Measurements from ENCODE around the gene SLC38A7.

SLC38A7 gene

DNA sequence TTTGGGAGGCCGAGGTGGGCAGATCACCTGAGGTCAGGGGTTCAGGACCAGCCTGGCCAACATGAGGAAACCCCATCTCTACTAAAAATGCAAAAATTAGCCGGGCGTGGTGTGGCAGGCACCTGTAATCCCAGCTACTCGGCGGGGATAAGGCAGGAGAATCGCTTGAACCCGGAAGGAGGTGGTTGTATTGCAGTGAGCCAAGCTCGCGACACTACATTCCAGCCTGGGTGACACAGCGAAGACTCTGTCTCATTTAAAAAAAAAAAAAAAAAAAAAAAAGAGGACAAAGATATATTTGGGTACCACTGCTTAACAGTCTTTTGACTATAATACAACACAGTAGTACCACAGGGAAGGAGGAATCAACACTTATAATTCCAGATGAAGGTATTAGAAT, 64.2 kb downstream of the SLC38A7 start:
- Histone ChIP-seq H3K4me2 (ENCODE audit: low read depth, low read length, poor library complexity, severe bottlenecking) (no peak overlapping the region), H3K4me3 (ENCODE audit: insufficient read depth, low read length, poor library complexity, severe bottlenecking) (no peak overlapping the region), H3K27ac (ENCODE audit: low read depth, low read length) (no peak overlapping the region), H3K79me2 (ENCODE audit: insufficient read depth, low read length) (peaks cover 100% of the 10 kb centered on the region), H4K20me1 (ENCODE audit: low read depth, low read length) (peaks cover 51% of the 10 kb centered on the region), H3K9me2 (replicated peaks; ENCODE audit: insufficient read depth, low read length) (no peaks in the 10 kb centered on the region), H3K27me3 (ENCODE audit: low read length) (no peaks in the 10 kb centered on the region), H2AFZ (ENCODE audit: low read depth, low read length, severe bottlenecking) (no peak overlapping the region), H3K36me3 (ENCODE audit: low read length) (peaks cover 46% of the 10 kb centered on the region), H3F3A (ENCODE audit: insufficient read depth) (peaks cover 9% of the 10 kb centered on the region; the same call in 1 of the 2 replicates), H3K9ac (ENCODE audit: low read length) (no peak overlapping the region), H3K9me3 (ENCODE audit: insufficient read depth, low read length) (no peaks in the 10 kb centered on the region)
- TF ChIP-seq, protein P1, sequence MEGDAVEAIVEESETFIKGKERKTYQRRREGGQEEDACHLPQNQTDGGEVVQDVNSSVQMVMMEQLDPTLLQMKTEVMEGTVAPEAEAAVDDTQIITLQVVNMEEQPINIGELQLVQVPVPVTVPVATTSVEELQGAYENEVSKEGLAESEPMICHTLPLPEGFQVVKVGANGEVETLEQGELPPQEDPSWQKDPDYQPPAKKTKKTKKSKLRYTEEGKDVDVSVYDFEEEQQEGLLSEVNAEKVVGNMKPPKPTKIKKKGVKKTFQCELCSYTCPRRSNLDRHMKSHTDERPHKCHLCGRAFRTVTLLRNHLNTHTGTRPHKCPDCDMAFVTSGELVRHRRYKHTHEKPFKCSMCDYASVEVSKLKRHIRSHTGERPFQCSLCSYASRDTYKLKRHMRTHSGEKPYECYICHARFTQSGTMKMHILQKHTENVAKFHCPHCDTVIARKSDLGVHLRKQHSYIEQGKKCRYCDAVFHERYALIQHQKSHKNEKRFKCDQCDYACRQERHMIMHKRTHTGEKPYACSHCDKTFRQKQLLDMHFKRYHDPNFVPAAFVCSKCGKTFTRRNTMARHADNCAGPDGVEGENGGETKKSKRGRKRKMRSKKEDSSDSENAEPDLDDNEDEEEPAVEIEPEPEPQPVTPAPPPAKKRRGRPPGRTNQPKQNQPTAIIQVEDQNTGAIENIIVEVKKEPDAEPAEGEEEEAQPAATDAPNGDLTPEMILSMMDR (IDR thresholded peaks at IDR 0.05; ENCODE audit: insufficient read depth, low read length, poor library complexity, severe bottlenecking) = no peak
- no peak for TF ChIP-seq EZH2phosphoT487 (conservative IDR thresholded peaks at IDR 0.05; ENCODE audit: low read length)

DNA sequence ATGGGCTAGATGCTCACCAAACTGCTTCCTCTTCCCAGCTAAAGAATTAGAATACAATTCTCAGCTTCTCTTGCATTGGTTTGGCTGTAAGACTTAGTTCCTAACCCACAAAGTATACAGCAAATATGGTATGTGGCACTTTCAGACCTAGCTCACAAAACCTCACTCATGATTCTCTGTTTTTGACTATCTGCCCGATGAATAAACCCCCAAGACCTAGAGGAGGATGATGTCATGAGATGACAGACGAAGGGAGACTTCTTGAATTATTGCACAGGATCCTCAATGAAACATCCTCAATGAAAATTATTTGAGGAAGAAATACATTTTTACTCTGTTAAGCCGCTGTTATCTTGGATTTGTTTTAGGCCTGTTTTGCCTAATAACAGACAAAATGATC, 69.3 kb downstream of the SLC38A7 start:
- Histone ChIP-seq H3K4me2 (ENCODE audit: low read depth, low read length, poor library complexity, severe bottlenecking) (no peak overlapping the region), H4K20me1 (ENCODE audit: low read depth, low read length) (peaks cover 49% of the 10 kb centered on the region)

More for the DNA sequence above, 69.3 kb downstream of the SLC38A7 start:
- no peak overlapping the region for H2AFZ ChIP-seq (ENCODE audit: low read depth, low read length, severe bottlenecking)
- no peak overlapping the region for H3K4me3 ChIP-seq (ENCODE audit: insufficient read depth, low read length, poor library complexity, severe bottlenecking)
- H3K27ac ChIP-seq (ENCODE audit: low read depth, low read length) = no peak overlapping the region
- H3K9ac ChIP-seq (ENCODE audit: low read length) = no peak overlapping the region
- H3K79me2 ChIP-seq (ENCODE audit: insufficient read depth, low read length) = peaks cover 100% of the 10 kb centered on the region
- no peak for TF ChIP-seq EZH2phosphoT487 (conservative IDR thresholded peaks at IDR 0.05; ENCODE audit: low read length)
- TF ChIP-seq, protein P1 (IDR thresholded peaks at IDR 0.05; ENCODE audit: insufficient read depth, low read length, poor library complexity, severe bottlenecking) = no peak
- H3K9me3 ChIP-seq (ENCODE audit: insufficient read depth, low read length) = no peaks in the 10 kb centered on the region
- peaks cover 9% of the 10 kb centered on the region; the same call in 1 of the 2 replicates for H3F3A ChIP-seq (ENCODE audit: insufficient read depth)
- H3K27me3 ChIP-seq (ENCODE audit: low read length) = no peaks in the 10 kb centered on the region
- no peaks in the 10 kb centered on the region for H3K9me2 ChIP-seq (replicated peaks; ENCODE audit: insufficient read depth, low read length)
- peaks cover 30% of the 10 kb centered on the region for H3K36me3 ChIP-seq (ENCODE audit: low read length)
